Measurements from ENCODE around the gene MOB3B.
A peak's percentile ranks its signal among the peaks of the same experiment; 100 is the strongest.

MOB3B gene

GRCh38 chr9:27540502-27540901 is 10.9 kb upstream of the MOB3B start:
- DNase-seq, result no peak

DNA sequence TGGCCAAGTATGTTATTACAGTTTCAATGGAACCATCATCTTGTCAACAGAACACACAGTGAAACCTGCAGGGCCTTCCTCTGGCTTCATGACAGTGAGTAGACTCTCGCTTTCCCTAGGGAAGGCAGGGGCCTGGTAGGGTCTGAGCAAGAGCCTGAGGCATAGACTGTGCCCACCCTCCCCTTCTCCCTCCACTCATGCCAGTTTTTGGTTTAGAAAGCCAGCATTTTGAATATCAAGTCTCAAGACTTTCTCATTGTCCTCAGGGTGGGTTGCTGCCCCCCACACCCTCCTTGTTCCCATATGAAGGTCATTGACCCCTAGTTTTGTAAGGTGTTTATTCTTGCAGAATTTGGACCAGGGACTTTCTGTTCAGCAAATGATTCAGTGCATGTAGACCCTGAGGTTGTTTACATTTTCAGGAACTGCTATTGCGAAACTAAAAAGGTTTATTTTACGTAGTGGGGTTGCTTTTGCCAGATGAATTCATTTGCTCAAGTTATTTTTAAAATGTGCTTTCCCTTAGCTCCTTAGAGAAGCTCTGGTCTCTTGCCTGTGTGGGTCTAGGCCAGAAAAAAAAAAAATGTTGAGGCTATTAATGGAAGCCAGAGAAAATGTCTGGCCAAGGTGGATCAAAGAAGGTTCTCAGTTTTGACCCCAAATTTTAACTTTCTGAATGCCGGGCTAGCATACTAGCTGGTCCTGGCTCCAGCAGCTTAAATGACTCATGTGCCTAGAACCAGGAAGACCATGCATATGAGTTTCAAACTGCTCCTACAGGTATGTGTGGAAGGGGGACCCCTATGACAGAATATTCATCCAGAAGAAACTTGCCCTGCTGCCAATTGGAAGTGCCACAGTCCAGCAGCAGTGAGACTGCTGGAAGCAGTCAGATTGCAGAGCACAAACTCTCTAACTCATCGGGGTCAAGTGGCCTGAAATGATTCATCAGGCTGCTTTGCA is 10.1 kb upstream of the MOB3B start:
- no peak for DNase-seq

DNA sequence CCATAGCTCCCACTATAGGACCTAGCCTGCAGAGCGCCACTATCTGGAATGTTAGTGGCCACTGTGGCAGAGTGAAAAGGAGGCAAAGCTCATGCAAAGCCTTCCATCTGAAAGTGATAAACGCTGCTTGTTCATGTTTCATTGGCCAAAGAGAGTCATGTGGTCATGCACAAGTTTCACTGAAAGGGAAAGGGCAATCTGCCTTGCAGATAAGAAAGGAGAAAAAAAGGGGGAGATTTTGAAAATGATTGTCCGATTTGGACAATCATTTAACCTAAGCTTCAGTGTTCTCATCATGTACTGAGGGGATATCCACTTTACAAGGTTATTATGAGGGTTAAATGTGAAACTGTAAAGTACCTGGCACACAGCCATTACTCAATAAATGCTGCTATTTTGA is 9.0 kb upstream of the MOB3B start:
- no peak for DNase-seq

DNA sequence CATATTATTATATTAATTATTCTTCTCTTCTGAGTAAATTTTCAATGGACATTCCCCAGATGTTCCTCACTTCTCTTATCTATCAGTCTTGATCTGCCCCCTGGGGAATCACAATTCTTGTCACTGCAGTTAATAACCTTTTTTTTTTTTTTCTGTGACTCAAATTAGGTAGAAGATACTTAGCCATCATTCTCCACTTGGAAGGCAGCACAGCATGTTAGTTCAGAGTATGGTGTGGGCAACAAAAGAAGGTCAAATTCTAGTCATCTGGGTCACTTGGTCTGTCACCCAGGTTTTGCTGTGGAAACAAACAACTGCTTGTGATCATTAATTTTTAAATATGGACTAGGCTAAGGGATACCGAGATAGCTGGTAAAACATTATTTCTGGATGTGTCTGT is 8.1 kb upstream of the MOB3B start:
- DNase-seq, result no peak

DNA sequence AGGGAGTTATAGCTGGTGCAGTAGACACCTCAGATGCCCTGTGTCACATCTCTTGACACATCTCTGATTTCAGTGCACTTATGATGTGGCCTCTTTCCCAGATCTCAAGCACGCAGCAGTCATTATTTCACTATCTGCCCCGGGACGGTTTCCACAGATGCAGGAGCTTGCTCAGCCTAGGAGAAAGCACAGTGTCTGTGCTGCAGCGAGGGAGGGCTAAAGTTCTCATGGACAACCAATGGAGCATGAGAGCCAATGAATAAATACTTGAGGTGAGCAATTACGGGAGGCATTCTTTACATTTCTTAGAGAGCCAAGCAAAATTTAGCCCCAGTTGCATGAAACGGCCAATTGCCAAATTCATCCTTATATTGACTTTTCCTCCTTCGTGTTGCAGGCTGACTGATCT is 7.4 kb upstream of the MOB3B start:
- no peak for DNase-seq

DNA sequence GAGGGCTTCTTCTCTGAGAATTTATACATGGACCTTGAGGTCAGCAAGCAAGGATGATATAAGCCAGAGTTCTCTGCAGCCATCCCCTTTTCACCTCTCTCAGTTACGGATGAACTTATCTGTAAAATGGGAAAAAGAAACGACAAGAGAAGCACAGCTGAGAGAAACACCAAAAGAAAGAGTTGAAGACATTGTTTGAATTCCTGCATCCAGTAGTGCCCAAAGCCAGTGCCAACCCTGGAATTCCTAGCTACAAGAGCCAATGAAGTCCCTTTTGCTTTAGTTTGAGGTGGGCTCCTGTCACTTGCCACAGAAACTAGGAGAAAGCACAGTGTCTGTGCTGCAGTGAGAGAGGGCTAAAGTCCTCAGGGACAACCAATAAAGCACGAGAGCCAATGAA is 6.6 kb upstream of the MOB3B start:
- no peak for DNase-seq

- DNase-seq, result no peak
These were observed 6.1 kb upstream of the MOB3B start for GRCh38 chr9:27535701-27536118.

GRCh38 chr9:27534658-27535209 is 5.1 kb upstream of the MOB3B start:
- no peak for DNase-seq

DNA sequence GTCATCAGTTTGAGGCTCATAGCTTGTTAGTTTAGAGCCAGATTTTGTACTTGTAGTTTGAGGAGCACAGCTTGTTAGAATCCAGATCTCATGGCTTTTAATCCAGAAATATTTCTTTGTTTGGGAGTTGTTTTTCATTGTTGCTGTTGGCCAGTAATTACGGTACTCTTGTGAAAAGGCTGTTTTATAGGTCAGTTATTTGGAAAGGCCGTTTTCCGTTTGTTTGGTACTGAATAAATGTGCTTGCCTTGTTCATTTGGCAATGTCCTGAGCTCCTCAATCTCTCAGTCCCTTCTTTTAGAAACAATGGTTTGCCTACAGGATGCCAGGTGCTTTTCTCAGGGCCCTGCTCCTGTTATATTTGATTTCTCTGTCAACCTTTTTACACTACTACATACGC is 4.5 kb upstream of the MOB3B start:
- no peak for DNase-seq

- DNase-seq, result no peak
These were observed 3.7 kb upstream of the MOB3B start for GRCh38 chr9:27533311-27533710.

- DNase-seq, result no peak
These were observed 2.4 kb upstream of the MOB3B start for GRCh38 chr9:27532046-27532445.

GRCh38 chr9:27530915-27531755 is 1.5 kb upstream of the MOB3B start:
- no peak for DNase-seq

DNA sequence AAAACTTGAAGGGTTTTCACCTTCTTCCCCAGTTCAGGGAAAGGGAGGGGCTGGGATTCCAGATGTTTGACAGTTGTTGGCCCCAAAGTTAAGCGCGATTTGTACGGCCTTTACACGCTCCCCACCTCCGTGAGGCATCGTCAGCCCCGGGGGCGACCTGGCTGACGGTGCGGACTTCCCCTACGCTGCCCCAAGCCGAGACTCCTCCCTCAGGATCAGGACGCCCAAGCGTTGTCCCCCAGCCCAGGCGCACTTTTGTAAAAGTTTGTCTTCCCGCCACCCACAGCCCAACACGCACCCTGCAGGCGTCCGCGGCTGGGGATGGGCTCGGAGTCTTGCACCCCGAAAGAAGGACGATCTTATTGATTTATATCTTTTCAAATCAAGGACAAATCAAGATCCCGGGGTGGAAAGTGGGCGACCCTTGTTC is 713 bp downstream of the MOB3B start:
- DNase-seq, result peak; percentile 39

GRCh38 chr9:27528076-27528885 is 1.3 kb downstream of the MOB3B start:
- DNase-seq, result peak; percentile 58

DNA sequence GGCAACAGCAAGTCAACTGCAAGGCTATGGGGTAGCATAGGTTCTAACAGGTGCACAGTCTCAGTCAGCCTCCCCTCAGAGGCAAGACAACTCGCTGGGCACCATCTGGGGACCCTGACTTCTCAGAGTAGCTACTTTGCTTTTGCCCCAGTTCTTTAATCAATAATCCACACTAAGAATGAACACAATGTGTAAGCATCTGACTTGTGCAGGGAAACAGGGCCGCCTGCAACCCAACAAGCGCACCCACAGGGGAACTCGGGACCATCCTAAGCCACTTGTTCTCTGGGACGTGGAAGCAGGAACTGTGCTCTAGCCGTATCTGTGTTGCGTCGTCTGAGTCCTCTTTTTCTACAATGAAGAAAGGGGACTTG is 1.9 kb downstream of the MOB3B start:
- DNase-seq, result no peak

- DNase-seq, result no peak
These were observed 5.4 kb downstream of the MOB3B start, which contains the start of gene IFNK for GRCh38 chr9:27524236-27524635. Gene IFNK, plus strand, starts transcription at chr9:27524290. Its CDS starts 47 bp downstream, at chr9:27524337.

DNA sequence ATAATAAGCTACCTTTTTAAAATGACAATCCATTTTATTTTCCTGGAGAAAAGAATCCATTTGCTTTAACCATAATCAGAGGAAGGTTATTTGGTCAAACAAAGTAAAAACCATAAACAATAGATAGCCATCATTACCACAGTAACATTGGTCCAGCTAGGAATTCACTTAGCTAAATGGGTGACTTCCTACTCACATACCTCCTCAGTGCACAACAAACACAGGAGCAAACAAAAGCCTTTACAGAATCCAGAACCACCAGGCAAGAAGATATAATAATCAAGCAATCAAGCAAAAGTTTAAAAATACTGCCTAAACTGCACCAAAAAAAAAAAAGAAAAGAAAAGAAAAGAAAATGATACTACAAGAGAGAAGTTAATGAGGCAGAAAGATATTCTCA is 6.5 kb downstream of the MOB3B start:
- DNase-seq, result no peak

GRCh38 chr9:27520986-27521385 is 8.6 kb downstream of the MOB3B start:
- no peak for DNase-seq

DNA sequence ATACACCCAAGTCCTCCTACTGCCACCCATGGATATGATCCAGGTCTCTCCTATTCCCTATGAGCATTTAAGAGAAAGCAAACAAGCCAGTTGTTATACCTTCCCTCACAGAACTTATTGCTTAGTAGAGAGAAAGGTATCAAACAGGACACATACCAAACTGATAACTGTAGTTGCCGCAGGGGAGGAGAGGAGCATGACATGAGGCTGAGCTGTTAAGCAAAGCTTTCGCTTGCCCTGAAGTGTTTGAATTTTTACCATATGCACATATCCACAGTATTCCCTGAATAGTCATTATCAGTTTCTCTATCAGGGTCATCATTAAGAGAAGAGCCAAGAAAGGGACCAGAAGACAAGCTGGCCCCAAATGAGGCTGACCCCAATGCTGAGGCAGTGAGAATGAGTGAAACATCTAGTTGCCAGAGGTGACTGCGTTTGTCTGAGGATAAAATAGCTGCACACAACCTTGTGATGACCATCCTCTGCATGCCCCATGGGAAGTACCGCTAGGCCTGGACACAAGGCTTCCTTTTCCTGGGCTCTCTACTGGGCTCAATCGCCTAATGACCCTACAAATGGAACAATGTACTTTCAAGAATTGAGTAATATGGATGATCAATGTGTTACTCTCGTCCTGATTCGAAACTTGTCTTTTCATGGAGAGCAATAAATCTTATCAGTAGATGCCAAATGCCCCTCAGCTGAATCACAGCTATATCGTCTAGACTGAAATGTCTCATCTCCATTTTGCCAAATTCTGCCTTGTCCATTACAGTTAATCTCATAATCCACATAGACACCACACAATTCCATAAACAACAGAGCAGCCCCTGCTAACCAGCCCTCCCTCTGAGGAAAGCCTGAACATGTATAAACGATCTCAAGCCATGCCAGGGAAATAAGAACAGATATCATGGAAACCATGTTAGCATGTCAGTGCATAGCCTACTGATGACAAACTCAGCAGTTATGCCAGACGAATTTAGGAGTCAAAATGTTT is 9.8 kb downstream of the MOB3B start:
- no peak for DNase-seq

- no peak for DNase-seq
These were observed 10.8 kb downstream of the MOB3B start for GRCh38 chr9:27518809-27519208.

GRCh38 chr9:27518006-27518405 is 11.6 kb downstream of the MOB3B start:
- DNase-seq, result no peak

Measured in CD4-positive, alpha-beta T cell treated with Interleukin-17A for 4 hours (primary cell).